ENCODE results near the gene HEMGN.

The HEMGN gene

DNA sequence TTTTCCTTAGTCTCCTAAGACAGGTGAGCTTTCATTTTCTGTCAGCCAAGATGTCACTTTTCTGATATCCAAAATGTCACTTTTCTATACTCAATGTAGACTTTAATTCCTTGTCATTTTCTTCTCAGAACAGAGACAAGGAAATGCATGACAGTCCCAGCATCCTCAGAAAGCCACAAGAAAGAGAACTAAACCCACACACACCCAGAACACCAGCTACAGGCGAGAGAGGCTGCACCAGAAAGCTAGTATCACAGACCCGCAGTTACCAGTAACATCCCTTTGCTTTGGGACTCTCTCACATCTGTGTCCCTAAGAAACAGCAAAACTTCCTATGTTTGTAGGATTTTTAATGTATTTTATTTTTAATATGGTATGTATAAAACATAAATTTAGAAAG lies 32.7 kb downstream of the HEMGN start:
- H3K4me3 ChIP-seq (ENCODE audit: low read depth, low read length), result no peak overlapping the region
- TF ChIP-seq, protein P1, sequence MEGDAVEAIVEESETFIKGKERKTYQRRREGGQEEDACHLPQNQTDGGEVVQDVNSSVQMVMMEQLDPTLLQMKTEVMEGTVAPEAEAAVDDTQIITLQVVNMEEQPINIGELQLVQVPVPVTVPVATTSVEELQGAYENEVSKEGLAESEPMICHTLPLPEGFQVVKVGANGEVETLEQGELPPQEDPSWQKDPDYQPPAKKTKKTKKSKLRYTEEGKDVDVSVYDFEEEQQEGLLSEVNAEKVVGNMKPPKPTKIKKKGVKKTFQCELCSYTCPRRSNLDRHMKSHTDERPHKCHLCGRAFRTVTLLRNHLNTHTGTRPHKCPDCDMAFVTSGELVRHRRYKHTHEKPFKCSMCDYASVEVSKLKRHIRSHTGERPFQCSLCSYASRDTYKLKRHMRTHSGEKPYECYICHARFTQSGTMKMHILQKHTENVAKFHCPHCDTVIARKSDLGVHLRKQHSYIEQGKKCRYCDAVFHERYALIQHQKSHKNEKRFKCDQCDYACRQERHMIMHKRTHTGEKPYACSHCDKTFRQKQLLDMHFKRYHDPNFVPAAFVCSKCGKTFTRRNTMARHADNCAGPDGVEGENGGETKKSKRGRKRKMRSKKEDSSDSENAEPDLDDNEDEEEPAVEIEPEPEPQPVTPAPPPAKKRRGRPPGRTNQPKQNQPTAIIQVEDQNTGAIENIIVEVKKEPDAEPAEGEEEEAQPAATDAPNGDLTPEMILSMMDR (IDR thresholded peaks at IDR 0.05; ENCODE audit: low read depth, low read length), result no peak

DNA sequence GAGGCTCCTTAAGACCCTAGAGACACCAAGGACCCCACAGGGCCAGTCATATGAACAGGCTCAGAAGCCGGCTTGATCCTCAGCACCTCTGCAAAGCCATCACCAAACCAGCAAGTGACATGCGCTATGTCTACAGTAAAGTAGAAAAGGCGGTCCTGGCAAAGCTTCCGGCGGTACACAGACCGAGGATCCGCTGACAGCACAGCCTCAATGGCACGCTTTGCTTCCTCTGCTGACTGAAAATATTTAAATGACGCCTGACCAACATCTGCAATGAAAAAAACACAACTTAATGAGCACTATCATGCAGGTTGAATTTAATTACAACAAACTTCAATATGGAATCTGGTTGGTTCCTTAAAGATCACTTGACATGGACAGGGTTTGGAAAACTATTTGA lies 33.2 kb downstream of the HEMGN start:
- TF ChIP-seq, protein P1 (IDR thresholded peaks at IDR 0.05; ENCODE audit: low read depth, low read length), result no peak
- no peak overlapping the region for H3K4me3 ChIP-seq (ENCODE audit: low read depth, low read length)

DNA sequence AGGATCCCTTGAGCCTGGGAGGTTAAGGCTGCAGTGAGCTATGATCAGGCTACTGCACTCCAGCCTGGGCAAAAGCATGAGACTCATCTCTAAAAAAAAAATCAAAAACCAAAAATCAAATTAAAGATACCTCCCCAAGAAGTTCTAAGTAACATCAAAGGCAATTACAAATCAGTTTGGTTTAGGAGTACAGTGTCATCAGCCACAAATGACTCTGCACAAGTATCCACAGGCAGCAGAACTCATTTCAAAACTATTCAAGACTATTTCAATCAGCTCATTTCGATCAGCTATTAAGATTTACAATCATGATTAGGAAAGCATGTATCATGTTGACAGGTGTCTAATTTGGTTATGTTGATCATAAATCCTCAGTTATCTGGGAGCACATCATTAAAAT lies 34.8 kb downstream of the HEMGN start:
- H3K4me3 ChIP-seq (ENCODE audit: low read depth, low read length), result no peak overlapping the region
- TF ChIP-seq, protein P1 (IDR thresholded peaks at IDR 0.05; ENCODE audit: low read depth, low read length), result no peak

DNA sequence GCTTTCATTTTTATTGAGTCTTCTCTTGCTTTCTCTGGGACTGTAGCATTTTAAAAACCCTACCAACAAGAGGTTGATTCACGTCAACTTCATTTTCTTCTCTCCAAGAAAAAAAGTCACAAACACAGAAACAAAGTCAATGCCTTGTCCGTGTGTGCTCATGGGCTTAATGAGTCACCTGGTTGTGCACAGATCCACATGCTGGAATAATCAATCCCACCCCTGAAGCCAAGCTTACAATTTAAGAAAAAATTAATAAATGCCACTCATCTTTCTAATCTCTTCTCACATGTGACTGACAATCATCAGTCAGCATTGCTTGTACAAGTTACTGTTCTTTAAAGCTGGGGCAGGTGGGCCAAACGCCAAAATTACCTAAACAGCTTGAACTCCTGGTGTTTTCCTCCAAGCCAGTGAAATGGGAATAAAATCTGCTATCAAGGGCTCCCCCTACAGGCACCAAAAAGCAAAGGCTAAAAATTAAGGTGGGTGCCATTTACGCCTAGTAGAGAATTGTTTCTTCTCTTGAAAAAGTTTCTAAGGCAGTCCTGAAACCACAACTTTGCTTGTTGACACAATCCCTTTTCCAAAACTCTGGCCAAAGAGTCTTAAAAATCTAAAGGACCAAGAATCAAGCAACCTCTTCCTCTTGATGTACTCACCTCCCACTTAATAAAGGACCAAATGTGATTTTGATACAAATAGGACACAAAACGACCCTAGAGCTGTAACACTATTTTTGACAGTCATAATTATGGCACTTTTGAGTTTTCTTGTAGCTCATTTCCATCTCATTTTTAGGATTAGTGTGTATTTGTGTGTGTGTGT lies 37.0 kb downstream of the HEMGN start:
- TF ChIP-seq, protein P1 (IDR thresholded peaks at IDR 0.05; ENCODE audit: low read depth, low read length), result peak; percentile 66

DNA sequence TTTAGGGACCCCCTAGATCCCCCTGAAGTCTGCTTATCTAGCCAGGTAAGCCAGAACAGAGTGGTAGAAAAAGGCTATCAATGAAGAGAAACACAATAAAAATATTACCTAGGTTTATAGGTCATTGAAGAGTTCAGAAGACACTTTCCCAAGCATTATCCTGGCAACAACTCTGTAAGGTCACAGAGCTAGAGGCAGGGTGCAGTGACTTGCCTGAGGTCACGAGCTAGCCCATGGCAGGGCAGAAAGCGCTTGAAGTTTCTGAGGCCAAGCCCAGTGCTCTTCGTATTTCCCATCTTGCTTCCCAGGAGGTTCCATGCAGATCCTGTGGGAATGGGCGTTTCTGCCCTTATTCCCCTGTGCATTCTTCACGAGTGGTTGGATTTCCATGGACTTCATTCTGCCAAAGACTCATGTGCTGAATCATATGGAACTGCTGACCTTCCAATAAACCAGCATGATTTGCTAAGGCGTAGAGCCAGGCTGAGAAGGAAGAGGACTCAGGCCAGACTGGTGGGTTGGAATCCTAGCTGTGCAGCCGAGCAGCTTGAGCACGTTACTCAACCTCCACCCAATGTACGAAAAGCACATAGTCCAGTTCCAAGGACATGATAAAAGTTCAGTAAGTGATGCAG lies 37.8 kb downstream of the HEMGN start:
- TF ChIP-seq, protein P1 (IDR thresholded peaks at IDR 0.05; ENCODE audit: low read depth, low read length), result no peak

More for the DNA sequence above, 37.0 kb downstream of the HEMGN start:
- no peak overlapping the region for H3K4me3 ChIP-seq (ENCODE audit: low read depth, low read length)

DNA sequence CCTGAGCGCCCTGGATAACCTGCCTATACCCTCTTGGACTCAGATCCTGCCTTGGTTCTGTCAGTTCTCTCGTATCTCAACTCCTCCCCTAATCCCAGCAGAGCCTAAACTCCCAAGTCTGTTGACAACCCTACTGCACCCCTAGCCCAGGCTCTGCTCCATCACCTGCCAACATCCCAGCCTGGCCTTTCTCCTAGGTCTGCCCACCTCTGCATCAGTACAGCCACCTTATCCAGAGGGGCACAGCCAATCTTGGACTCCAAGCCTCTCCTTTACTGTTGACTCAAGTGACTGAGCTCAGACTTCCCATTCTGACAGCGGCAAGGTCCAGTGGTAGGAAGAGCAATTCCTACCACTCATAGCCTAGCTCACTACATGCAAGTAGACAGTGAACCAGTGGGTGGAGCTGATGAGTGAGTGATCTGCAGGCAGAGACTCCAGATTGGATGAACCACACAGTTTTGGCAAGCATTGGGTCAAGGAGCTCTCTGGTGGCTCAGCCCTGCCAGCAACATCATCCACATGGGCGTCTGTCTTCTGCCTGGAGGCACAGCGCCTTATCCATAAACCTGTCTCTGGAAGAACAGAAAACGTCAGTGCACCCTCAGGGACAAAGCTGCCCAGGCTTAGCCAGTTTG lies 42.2 kb downstream of the HEMGN start:
- H3K4me3 ChIP-seq (ENCODE audit: low read depth, low read length), result no peak overlapping the region
- TF ChIP-seq, protein P1 (IDR thresholded peaks at IDR 0.05; ENCODE audit: low read depth, low read length), result no peak

More for the DNA sequence above, 37.8 kb downstream of the HEMGN start:
- no peak overlapping the region for H3K4me3 ChIP-seq (ENCODE audit: low read depth, low read length)

DNA sequence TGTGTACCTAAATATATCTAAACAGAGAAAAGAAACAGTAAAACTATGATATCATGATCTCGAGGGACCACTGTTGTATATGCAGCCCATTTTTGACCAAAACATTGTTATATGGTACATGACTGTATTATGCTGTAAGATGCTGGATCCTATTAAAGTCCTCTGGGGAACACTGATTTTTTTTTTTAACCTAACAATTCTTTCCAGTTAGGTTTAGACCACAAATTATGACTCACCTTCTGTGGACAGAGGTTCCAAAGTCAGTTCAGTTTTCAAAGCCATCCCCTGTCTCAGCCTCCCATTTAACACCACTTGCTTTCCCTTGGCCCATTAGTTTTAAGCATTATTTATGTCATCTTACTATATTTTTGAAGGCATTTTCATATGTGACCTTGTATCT lies 42.8 kb downstream of the HEMGN start:
- TF ChIP-seq, protein P1 (IDR thresholded peaks at IDR 0.05; ENCODE audit: low read depth, low read length), result no peak
- H3K4me3 ChIP-seq (ENCODE audit: low read depth, low read length), result no peak overlapping the region

Measured in WI38 (cell line).